Activated CD8-positive, alpha-beta memory T cell treated with anti-CD3 and anti-CD28 coated beads, Interleukin-2, amount 10 ng/mL, durations not matched to agents 7 days and 5 days (primary cell): ENCODE data around the gene FBF1. TPM values are rescaled to one million over a fixed set of nuclear protein-coding genes. Genes with fewer than 3 reads are reported as not detected.
A peak's percentile ranks its signal among the peaks of the same experiment; 100 is the strongest.

ENCODE experiments used
- ATAC-seq: fragments of 150-1000 bp; cut with Tn5 transposase; one replicate; pipeline ENCODE4 v1.10.0; 2021; ENCODE audit warnings: moderate library complexity
- CTCF ChIA-PET: fragments of 350-600 bp; sonication (Branson Sonifier 250); formaldehyde crosslinking; loops from one replicate; lab custom pipeline; 2021; ENCODE audit warnings: antibody characterized with exemption; lab: Charles Lee
- DNase-seq: peaks from one replicate; pipeline ENCODE4 v3.0.0-alpha.2; 2020
- H3K27ac Mint-ChIP-seq: one replicate; pipeline ENCODE4 v1.8.0; 2021; ENCODE audit warnings: mild to moderate bottlenecking, mixed read lengths
- H3K27me3 Mint-ChIP-seq: one replicate; pipeline ENCODE4 v1.8.0; 2021; ENCODE audit warnings: mixed read lengths
- H3K36me3 Mint-ChIP-seq: one replicate; pipeline ENCODE4 v1.8.0; 2021; ENCODE audit warnings: mild to moderate bottlenecking, mixed read lengths
- H3K4me1 Mint-ChIP-seq: one replicate; pipeline ENCODE4 v1.8.0; 2021; ENCODE audit warnings: mixed read lengths
- H3K4me3 Mint-ChIP-seq: one replicate; pipeline ENCODE4 v1.8.0; 2021; ENCODE audit warnings: mild to moderate bottlenecking, moderate library complexity, mixed read lengths
- H3K9me3 Mint-ChIP-seq: one replicate; pipeline ENCODE4 v1.8.0; 2022; ENCODE audit warnings: low read depth, mixed read lengths
- total RNA-seq, 2 experiments: library from RNA; stranded (reverse); gene quantifications; one replicate each; pipeline ENCODE4 v1.2.3, GENCODE V29; 2021

Gene FBF1
- total RNA-seq, 2 experiments from 2014 or later, result 26.6 to 36.7 TPM

GRCh38 chr17:75920045-75920560 lies 20.7 kb downstream of the FBF1 start:
- Mint-ChIP-seq H3K36me3 (peaks cover 1% of the 10 kb centered on the region), H3K27ac (no peak overlapping the region), H3K27me3 (no peaks in the 10 kb centered on the region), H3K4me1 (peaks cover 10% of the 10 kb centered on the region), H3K9me3 (no peaks in the 10 kb centered on the region), H3K4me3 (no peak overlapping the region)
- DNase-seq (no peak), ATAC-seq (no peak)
- CTCF ChIA-PET, result interaction anchor here (1.0 to 1.7 kb wide), 2 partner anchors 11 to 15 kb away, joined by 3 to 4 read pairs; partner anchors contain the start of gene MRPL38

- H3K9me3 Mint-ChIP-seq, result no peaks in the 10 kb centered on the region
- no peaks in the 10 kb centered on the region for H3K27me3 Mint-ChIP-seq
- H3K27ac Mint-ChIP-seq, result no peak overlapping the region
- no peak for ATAC-seq
- DNase-seq, result no peak
- CTCF ChIA-PET, result interaction anchor here (1.7 kb wide), 1 partner anchor 10 kb away, joined by 3 read pairs; no protein-coding TSS in a partner anchor
- peaks cover 10% of the 10 kb centered on the region for H3K4me1 Mint-ChIP-seq
- peaks cover 1% of the 10 kb centered on the region for H3K36me3 Mint-ChIP-seq
- no peak overlapping the region for H3K4me3 Mint-ChIP-seq
These were observed 21.2 kb downstream of the FBF1 start for GRCh38 chr17:75919611-75920010.

GRCh38 chr17:75917917-75918445 lies 22.9 kb downstream of the FBF1 start:
- ATAC-seq (no peak), DNase-seq (no peak)
- no peak overlapping the region for H3K4me3 Mint-ChIP-seq
- H3K36me3 Mint-ChIP-seq, result peaks cover 1% of the 10 kb centered on the region
- peaks cover 10% of the 10 kb centered on the region for H3K4me1 Mint-ChIP-seq
- CTCF ChIA-PET, result interaction anchor here (0.8 to 1.3 kb wide), 3 partner anchors 12 to 96 kb away, joined by 3 to 7 read pairs (median 5); partner anchors contain the start of gene CDK3
- no peaks in the 10 kb centered on the region for H3K9me3 Mint-ChIP-seq
- no peaks in the 10 kb centered on the region for H3K27me3 Mint-ChIP-seq
- H3K27ac Mint-ChIP-seq, result no peak overlapping the region

GRCh38 chr17:75917141-75917916 lies 23.5 kb downstream of the FBF1 start:
- CTCF ChIA-PET, result interaction anchor here (0.7 to 1.9 kb wide), 4 partner anchors 10 to 97 kb away, joined by 3 to 8 read pairs (median 4); partner anchors contain the start of gene MRPL38
- peaks cover 1% of the 10 kb centered on the region for H3K36me3 Mint-ChIP-seq
- H3K27ac Mint-ChIP-seq, result peak overlapping the region; percentile 16
- no peaks in the 10 kb centered on the region for H3K27me3 Mint-ChIP-seq
- H3K4me1 Mint-ChIP-seq, result peaks cover 10% of the 10 kb centered on the region
- H3K4me3 Mint-ChIP-seq, result no peak overlapping the region
- no peaks in the 10 kb centered on the region for H3K9me3 Mint-ChIP-seq
- DNase-seq (no peak), ATAC-seq (peak; percentile 21)

- Mint-ChIP-seq H3K9me3 (no peaks in the 10 kb centered on the region), H3K4me3 (no peak overlapping the region), H3K4me1 (peaks cover 10% of the 10 kb centered on the region), H3K36me3 (peaks cover 1% of the 10 kb centered on the region), H3K27ac (no peak overlapping the region), H3K27me3 (no peaks in the 10 kb centered on the region)
- CTCF ChIA-PET, result interaction anchor here (0.9 to 1.9 kb wide), 3 partner anchors 10 to 89 kb away, joined by 3 to 8 read pairs (median 5); partner anchors contain the start of gene MRPL38
- DNase-seq (no peak), ATAC-seq (no peak)
These were observed 25.6 kb downstream of the FBF1 start for GRCh38 chr17:75915268-75915667.

- H3K36me3 Mint-ChIP-seq, result peaks cover 1% of the 10 kb centered on the region
These were observed 26.1 kb downstream of the FBF1 start for GRCh38 chr17:75914643-75915267.

GRCh38 chr17:75913537-75914210 lies 27.2 kb downstream of the FBF1 start:
- Mint-ChIP-seq H3K36me3 (peaks cover 1% of the 10 kb centered on the region), H3K27me3 (no peaks in the 10 kb centered on the region), H3K27ac (no peak overlapping the region), H3K9me3 (no peaks in the 10 kb centered on the region), H3K4me3 (no peak overlapping the region), H3K4me1 (peaks cover 10% of the 10 kb centered on the region)
- DNase-seq, result no peak
- CTCF ChIA-PET, result no interaction called here
- no peak for ATAC-seq

More at GRCh38 chr17:75914643-75915267, 26.1 kb downstream of the FBF1 start:
- Mint-ChIP-seq H3K27me3 (no peaks in the 10 kb centered on the region), H3K4me1 (peaks cover 10% of the 10 kb centered on the region), H3K4me3 (no peak overlapping the region), H3K27ac (no peak overlapping the region), H3K9me3 (no peaks in the 10 kb centered on the region)
- no peak for ATAC-seq
- DNase-seq, result no peak
- CTCF ChIA-PET, result interaction anchor here (1.9 kb wide), 1 partner anchor 10 kb away, joined by 8 read pairs; the partner anchor contains the start of gene MRPL38

- Mint-ChIP-seq H3K4me3 (no peak overlapping the region), H3K27me3 (no peaks in the 10 kb centered on the region), H3K36me3 (no peaks in the 10 kb centered on the region), H3K4me1 (peaks cover 7% of the 10 kb centered on the region), H3K9me3 (no peaks in the 10 kb centered on the region), H3K27ac (no peak overlapping the region)
- no peak for ATAC-seq
- CTCF ChIA-PET, result interaction anchor here (0.7 to 4.4 kb wide), 7 partner anchors 17 to 487 kb away, joined by 3 to 27 read pairs (median 4); partner anchors contain the start of gene CDK3
- no peak for DNase-seq
These were observed 30.1 kb downstream of the FBF1 start for GRCh38 chr17:75910699-75911098.

GRCh38 chr17:75909812-75910274 lies 31.0 kb downstream of the FBF1 start:
- Mint-ChIP-seq H3K36me3 (no peaks in the 10 kb centered on the region), H3K27ac (no peak overlapping the region)
- CTCF ChIA-PET, result interaction anchor here (0.7 to 4.4 kb wide), 8 partner anchors 11 to 488 kb away, joined by 3 to 27 read pairs (median 5); partner anchors contain the start of gene CDK3

GRCh38 chr17:75909051-75909811 lies 31.6 kb downstream of the FBF1 start:
- CTCF ChIA-PET, result interaction anchor here (0.7 to 4.4 kb wide), 9 partner anchors 11 to 488 kb away, joined by 3 to 27 read pairs (median 4); partner anchors contain the start of gene CDK3
- peaks cover 10% of the 10 kb centered on the region for H3K4me1 Mint-ChIP-seq
- no peak for ATAC-seq
- H3K9me3 Mint-ChIP-seq, result no peaks in the 10 kb centered on the region
- no peak for DNase-seq
- H3K27me3 Mint-ChIP-seq, result no peaks in the 10 kb centered on the region
- H3K36me3 Mint-ChIP-seq, result no peaks in the 10 kb centered on the region
- H3K4me3 Mint-ChIP-seq, result no peak overlapping the region
- no peak overlapping the region for H3K27ac Mint-ChIP-seq

More at GRCh38 chr17:75909812-75910274, 31.0 kb downstream of the FBF1 start:
- Mint-ChIP-seq H3K4me1 (peaks cover 10% of the 10 kb centered on the region), H3K27me3 (no peaks in the 10 kb centered on the region), H3K9me3 (no peaks in the 10 kb centered on the region), H3K4me3 (no peak overlapping the region)
- ATAC-seq (no peak), DNase-seq (no peak)

GRCh38 chr17:75908201-75908600 lies 32.6 kb downstream of the FBF1 start:
- Mint-ChIP-seq H3K9me3 (no peaks in the 10 kb centered on the region), H3K27me3 (no peaks in the 10 kb centered on the region), H3K4me1 (peaks cover 17% of the 10 kb centered on the region), H3K27ac (no peak overlapping the region), H3K4me3 (no peak overlapping the region), H3K36me3 (no peaks in the 10 kb centered on the region)
- DNase-seq (no peak), ATAC-seq (no peak)
- CTCF ChIA-PET, result interaction anchor here (0.7 to 5.2 kb wide), 7 partner anchors 13 to 312 kb away, joined by 3 to 28 read pairs (median 6); partner anchors contain the start of genes CDK3 and TRIM65
